ENCODE data around the gene QSOX1.

The QSOX1 gene

GRCh38 chr1:180169640-180170195 is 15.0 kb downstream of the QSOX1 start:
- ATAC-seq (ENCODE audit: low read depth) (no peak), DNase-seq (ENCODE audit: low spot score in 2 of 2) (no peak)
- Mint-ChIP-seq H3K4me3 (no peak overlapping the region), H3K27me3 (no peaks in the 10 kb centered on the region), H3K27ac (no peak overlapping the region), H3K4me1 (no peaks in the 10 kb centered on the region), H3K9me3 (no peaks in the 10 kb centered on the region), H3K36me3 (no peaks in the 10 kb centered on the region)

GRCh38 chr1:180170546-180171151 is 16.0 kb downstream of the QSOX1 start:
- H3K9me3 Mint-ChIP-seq = no peaks in the 10 kb centered on the region
- H3K27ac Mint-ChIP-seq = no peak overlapping the region
- no peaks in the 10 kb centered on the region for H3K27me3 Mint-ChIP-seq
- no peaks in the 10 kb centered on the region for H3K4me1 Mint-ChIP-seq
- H3K36me3 Mint-ChIP-seq = no peaks in the 10 kb centered on the region
- ATAC-seq (ENCODE audit: low read depth) (no peak), DNase-seq (ENCODE audit: low spot score in 2 of 2) (no peak)
- H3K4me3 Mint-ChIP-seq = no peak overlapping the region

GRCh38 chr1:180171691-180172090 is 17.0 kb downstream of the QSOX1 start:
- Mint-ChIP-seq H3K27me3 (no peaks in the 10 kb centered on the region), H3K9me3 (no peaks in the 10 kb centered on the region), H3K4me3 (no peak overlapping the region), H3K27ac (no peak overlapping the region), H3K36me3 (no peaks in the 10 kb centered on the region), H3K4me1 (no peaks in the 10 kb centered on the region)
- DNase-seq (ENCODE audit: low spot score in 2 of 2) (no peak), ATAC-seq (ENCODE audit: low read depth) (no peak)

- H3K27ac Mint-ChIP-seq = no peak overlapping the region
Observed at GRCh38 chr1:180173451-180173850, 18.8 kb downstream of the QSOX1 start.

GRCh38 chr1:180173952-180174351 is 19.3 kb downstream of the QSOX1 start:
- no peak for DNase-seq (ENCODE audit: low spot score in 2 of 2)
- no peaks in the 10 kb centered on the region for H3K9me3 Mint-ChIP-seq
- H3K27ac Mint-ChIP-seq = no peak overlapping the region
- no peak for ATAC-seq (ENCODE audit: low read depth)
- no peaks in the 10 kb centered on the region for H3K27me3 Mint-ChIP-seq
- H3K4me3 Mint-ChIP-seq = no peak overlapping the region
- H3K36me3 Mint-ChIP-seq = no peaks in the 10 kb centered on the region
- H3K4me1 Mint-ChIP-seq = no peaks in the 10 kb centered on the region

More at GRCh38 chr1:180173451-180173850, 18.8 kb downstream of the QSOX1 start:
- H3K27me3 Mint-ChIP-seq = no peaks in the 10 kb centered on the region
- no peaks in the 10 kb centered on the region for H3K36me3 Mint-ChIP-seq
- H3K9me3 Mint-ChIP-seq = no peaks in the 10 kb centered on the region
- H3K4me1 Mint-ChIP-seq = no peaks in the 10 kb centered on the region
- ATAC-seq (ENCODE audit: low read depth) = no peak
- no peak overlapping the region for H3K4me3 Mint-ChIP-seq
- DNase-seq (ENCODE audit: low spot score in 2 of 2) = no peak

GRCh38 chr1:180175291-180175690 is 20.6 kb downstream of the QSOX1 start:
- no peaks in the 10 kb centered on the region for H3K27me3 Mint-ChIP-seq
- no peaks in the 10 kb centered on the region for H3K9me3 Mint-ChIP-seq
- H3K36me3 Mint-ChIP-seq = no peaks in the 10 kb centered on the region
- no peaks in the 10 kb centered on the region for H3K4me1 Mint-ChIP-seq
- ATAC-seq (ENCODE audit: low read depth) (no peak), DNase-seq (ENCODE audit: low spot score in 2 of 2) (no peak)
- no peak overlapping the region for H3K27ac Mint-ChIP-seq
- no peak overlapping the region for H3K4me3 Mint-ChIP-seq

GRCh38 chr1:180175806-180176205 is 21.1 kb downstream of the QSOX1 start:
- H3K27me3 Mint-ChIP-seq = no peaks in the 10 kb centered on the region
- ATAC-seq (ENCODE audit: low read depth) = no peak
- DNase-seq (ENCODE audit: low spot score in 2 of 2) = no peak
- H3K4me3 Mint-ChIP-seq = no peak overlapping the region
- H3K36me3 Mint-ChIP-seq = no peaks in the 10 kb centered on the region
- no peaks in the 10 kb centered on the region for H3K4me1 Mint-ChIP-seq
- H3K9me3 Mint-ChIP-seq = no peaks in the 10 kb centered on the region
- H3K27ac Mint-ChIP-seq = no peak overlapping the region

GRCh38 chr1:180176965-180177364 is 22.3 kb downstream of the QSOX1 start:
- no peaks in the 10 kb centered on the region for H3K4me1 Mint-ChIP-seq

GRCh38 chr1:180177931-180178330 is 23.3 kb downstream of the QSOX1 start:
- H3K9me3 Mint-ChIP-seq = no peaks in the 10 kb centered on the region
- no peak overlapping the region for H3K4me3 Mint-ChIP-seq
- no peak for ATAC-seq (ENCODE audit: low read depth)

More at GRCh38 chr1:180176965-180177364, 22.3 kb downstream of the QSOX1 start:
- Mint-ChIP-seq H3K27ac (no peak overlapping the region), H3K27me3 (no peaks in the 10 kb centered on the region), H3K36me3 (no peaks in the 10 kb centered on the region), H3K9me3 (no peaks in the 10 kb centered on the region), H3K4me3 (no peak overlapping the region)
- ATAC-seq (ENCODE audit: low read depth) (no peak), DNase-seq (ENCODE audit: low spot score in 2 of 2) (no peak)

GRCh38 chr1:180178511-180179161 is 24.0 kb downstream of the QSOX1 start:
- ATAC-seq (ENCODE audit: low read depth) = peak; percentile 50
- Mint-ChIP-seq H3K4me3 (no peak overlapping the region), H3K9me3 (no peaks in the 10 kb centered on the region), H3K4me1 (no peaks in the 10 kb centered on the region), H3K27ac (no peak overlapping the region), H3K27me3 (no peaks in the 10 kb centered on the region), H3K36me3 (no peaks in the 10 kb centered on the region)
- peak; percentile 52 to 71 for DNase-seq (ENCODE audit: low spot score in 2 of 2)

More at GRCh38 chr1:180177931-180178330, 23.3 kb downstream of the QSOX1 start:
- Mint-ChIP-seq H3K4me1 (no peaks in the 10 kb centered on the region), H3K27ac (no peak overlapping the region), H3K36me3 (no peaks in the 10 kb centered on the region), H3K27me3 (no peaks in the 10 kb centered on the region)
- DNase-seq (ENCODE audit: low spot score in 2 of 2) = no peak

- no peak for ATAC-seq (ENCODE audit: low read depth)
- Mint-ChIP-seq H3K4me3 (no peak overlapping the region), H3K36me3 (peaks cover 3% of the 10 kb centered on the region)
Observed at GRCh38 chr1:180179162-180179957, 24.7 kb downstream of the QSOX1 start.

GRCh38 chr1:180181048-180181447 is 26.4 kb downstream of the QSOX1 start:
- no peak for ATAC-seq (ENCODE audit: low read depth)
- Mint-ChIP-seq H3K4me1 (no peaks in the 10 kb centered on the region), H3K36me3 (peaks cover 9% of the 10 kb centered on the region), H3K4me3 (no peak overlapping the region), H3K27ac (no peak overlapping the region), H3K9me3 (no peaks in the 10 kb centered on the region), H3K27me3 (no peaks in the 10 kb centered on the region)
- DNase-seq (ENCODE audit: low spot score in 2 of 2) = no peak

More at GRCh38 chr1:180179162-180179957, 24.7 kb downstream of the QSOX1 start:
- Mint-ChIP-seq H3K4me1 (no peaks in the 10 kb centered on the region), H3K27ac (no peak overlapping the region), H3K9me3 (no peaks in the 10 kb centered on the region), H3K27me3 (no peaks in the 10 kb centered on the region)
- DNase-seq (ENCODE audit: low spot score in 2 of 2) = no peak

- no peak overlapping the region for H3K27ac Mint-ChIP-seq
- H3K9me3 Mint-ChIP-seq = no peaks in the 10 kb centered on the region
- no peak overlapping the region for H3K4me3 Mint-ChIP-seq
- no peaks in the 10 kb centered on the region for H3K4me1 Mint-ChIP-seq
- DNase-seq (ENCODE audit: low spot score in 2 of 2) (no peak), ATAC-seq (ENCODE audit: low read depth) (no peak)
- peaks cover 13% of the 10 kb centered on the region for H3K36me3 Mint-ChIP-seq
- no peaks in the 10 kb centered on the region for H3K27me3 Mint-ChIP-seq
Observed at GRCh38 chr1:180181996-180182642, 27.4 kb downstream of the QSOX1 start.
